ENCODE data around the gene PLK3.
"Not testable (repeated sequence)": the region's sequence is repeated elsewhere in the genome, so short reads cannot be mapped to it uniquely, and the experiment has no call there.

PLK3 gene

GRCh38 chr1:44810101-44810761, 10.1 kb downstream of the PLK3 start:
- DNase-seq: peak; percentile 41

DNA sequence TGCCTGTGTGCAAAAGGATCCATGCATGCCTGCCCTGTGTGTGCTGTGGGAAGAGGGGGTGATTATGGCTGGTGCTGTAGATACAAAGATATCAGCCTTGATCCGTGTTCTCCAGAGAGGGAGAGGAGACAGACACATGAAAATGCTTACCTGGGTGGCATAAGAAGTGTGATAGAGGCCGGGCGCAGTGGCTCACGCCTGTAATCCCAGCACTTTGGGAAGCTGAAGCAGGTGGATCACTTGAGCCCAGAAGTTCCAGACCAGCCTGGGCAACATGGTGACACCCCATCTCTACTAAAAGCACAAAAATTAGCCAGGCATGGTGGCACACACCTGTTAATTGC, 10.6 kb downstream of the PLK3 start:
- DNase-seq: not testable (repeated sequence)

DNA sequence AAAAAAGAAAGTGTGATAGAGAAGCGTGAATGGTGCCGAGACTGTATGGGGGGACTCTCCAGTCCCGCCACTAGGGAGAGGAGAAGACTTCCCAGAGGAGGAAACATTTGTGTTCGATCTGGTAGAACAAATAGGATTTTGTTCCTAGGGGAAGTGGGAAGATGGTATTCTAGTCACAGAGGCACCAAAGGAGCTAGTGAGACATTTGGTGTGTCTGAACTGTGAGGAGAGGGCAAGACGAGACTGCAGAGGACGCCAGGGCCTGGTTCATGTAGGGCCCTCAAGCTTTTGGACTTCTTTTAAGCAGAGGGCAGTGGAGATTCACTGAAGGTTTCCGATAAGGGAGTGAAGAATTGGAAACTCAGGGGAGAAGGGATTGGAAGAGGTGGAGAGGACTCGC, 11.1 kb downstream of the PLK3 start:
- no peak for DNase-seq

- DNase-seq: no peak
Measured at GRCh38 chr1:44812822-44813543, 12.8 kb downstream of the PLK3 start.

GRCh38 chr1:44815926-44816325, 15.7 kb downstream of the PLK3 start:
- DNase-seq: not testable (repeated sequence)

DNA sequence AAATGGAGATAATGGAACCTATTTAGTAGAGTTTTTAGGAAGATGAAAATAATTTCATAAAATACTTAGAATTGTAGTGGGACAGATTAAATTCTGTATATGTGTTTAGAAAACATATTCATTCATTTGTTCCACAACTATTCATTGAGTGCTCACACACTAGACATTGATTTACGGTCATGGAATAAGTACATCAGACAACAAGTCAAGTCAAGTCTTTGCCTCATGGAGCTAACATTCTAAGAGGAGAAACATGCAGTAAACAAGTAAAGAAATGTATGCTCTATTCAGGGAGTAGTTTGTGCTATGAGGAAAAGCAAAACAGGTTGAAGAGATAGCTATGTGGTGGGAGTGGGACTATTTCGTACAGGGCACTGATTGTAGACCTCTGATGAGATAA, 17.1 kb downstream of the PLK3 start:
- DNase-seq: no peak

- DNase-seq: no peak
Measured at GRCh38 chr1:44817771-44818495, 17.8 kb downstream of the PLK3 start.

DNA sequence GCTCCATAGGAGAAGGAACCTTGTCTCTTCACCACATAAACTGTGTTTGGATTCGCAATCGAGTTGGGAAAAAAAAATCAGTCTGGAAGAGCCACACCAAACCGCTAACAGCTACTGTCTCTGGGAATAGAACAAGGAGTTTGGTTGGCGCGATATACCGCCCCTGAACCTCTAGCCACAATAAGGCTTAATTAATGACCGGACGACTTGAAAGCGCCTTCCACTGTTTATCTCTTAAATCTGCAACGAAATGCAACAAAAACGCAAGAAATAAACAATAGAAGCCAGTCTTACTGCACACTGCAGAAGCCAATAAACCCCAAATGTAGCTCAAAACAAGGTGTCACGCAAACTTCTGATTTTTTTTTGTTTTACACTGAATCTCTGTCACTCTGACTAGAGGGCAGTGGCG, 19.0 kb downstream of the PLK3 start:
- no peak for DNase-seq

GRCh38 chr1:44819608-44820327, 19.6 kb downstream of the PLK3 start:
- DNase-seq: peak; percentile 97

- DNase-seq: no peak
Measured at GRCh38 chr1:44820328-44821239, 20.4 kb downstream of the PLK3 start.

- no peak for DNase-seq
Measured at GRCh38 chr1:44821240-44821715, 21.1 kb downstream of the PLK3 start.

DNA sequence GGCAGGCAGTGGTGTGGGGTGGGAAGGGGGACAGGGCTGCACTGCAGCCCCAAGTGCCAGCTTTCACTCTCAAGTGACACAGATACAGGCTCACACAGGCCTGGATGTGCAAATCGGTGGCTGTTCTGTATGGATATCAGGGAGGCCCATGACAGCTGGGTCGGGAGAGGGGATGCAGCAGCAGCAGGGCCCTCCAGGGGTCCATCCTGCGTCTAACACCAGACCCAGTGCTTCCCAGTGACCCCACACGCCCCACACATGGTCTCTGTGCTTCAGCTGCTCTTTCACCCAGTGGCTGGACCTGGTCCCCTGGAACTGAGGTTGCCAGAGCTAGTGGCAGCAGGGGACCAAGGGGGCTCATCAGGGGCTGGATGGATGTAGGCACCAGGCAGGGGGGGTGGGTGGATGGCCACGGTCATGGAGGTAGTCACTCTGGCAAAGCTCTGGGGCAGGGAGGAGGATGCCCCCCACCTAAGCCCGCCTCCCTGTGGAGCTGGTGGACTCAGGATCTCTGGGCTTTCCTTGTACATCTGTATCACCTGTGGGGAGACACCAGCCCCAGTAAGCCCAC, 22.0 kb downstream of the PLK3 start:
- DNase-seq: no peak

DNA sequence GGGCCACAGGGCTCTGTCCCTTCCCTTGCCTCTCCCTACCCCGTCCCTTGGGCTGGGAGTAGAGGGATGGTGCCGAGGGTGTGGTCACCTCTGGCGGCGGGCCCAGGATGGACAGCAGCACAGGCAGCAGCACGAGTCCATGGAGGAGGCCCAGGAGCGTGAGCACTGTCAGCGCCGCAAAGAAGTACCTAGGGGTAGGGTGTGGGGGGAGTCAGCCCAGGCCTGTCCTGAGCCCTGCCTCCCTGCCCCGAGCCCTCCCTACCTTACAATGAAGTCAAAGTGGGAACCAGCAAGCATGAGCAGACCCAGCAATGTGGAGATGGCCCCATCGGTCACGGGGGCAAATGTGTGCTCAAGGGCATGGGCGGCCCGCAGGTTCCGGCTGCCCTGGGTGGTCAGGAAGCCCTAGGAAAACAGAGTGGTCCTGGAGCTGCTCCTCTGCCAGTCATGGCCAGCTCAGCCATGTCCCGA, 22.8 kb downstream of the PLK3 start:
- no peak for DNase-seq

GRCh38 chr1:44824392-44824791, 24.2 kb downstream of the PLK3 start:
- DNase-seq: not testable (repeated sequence)

DNA sequence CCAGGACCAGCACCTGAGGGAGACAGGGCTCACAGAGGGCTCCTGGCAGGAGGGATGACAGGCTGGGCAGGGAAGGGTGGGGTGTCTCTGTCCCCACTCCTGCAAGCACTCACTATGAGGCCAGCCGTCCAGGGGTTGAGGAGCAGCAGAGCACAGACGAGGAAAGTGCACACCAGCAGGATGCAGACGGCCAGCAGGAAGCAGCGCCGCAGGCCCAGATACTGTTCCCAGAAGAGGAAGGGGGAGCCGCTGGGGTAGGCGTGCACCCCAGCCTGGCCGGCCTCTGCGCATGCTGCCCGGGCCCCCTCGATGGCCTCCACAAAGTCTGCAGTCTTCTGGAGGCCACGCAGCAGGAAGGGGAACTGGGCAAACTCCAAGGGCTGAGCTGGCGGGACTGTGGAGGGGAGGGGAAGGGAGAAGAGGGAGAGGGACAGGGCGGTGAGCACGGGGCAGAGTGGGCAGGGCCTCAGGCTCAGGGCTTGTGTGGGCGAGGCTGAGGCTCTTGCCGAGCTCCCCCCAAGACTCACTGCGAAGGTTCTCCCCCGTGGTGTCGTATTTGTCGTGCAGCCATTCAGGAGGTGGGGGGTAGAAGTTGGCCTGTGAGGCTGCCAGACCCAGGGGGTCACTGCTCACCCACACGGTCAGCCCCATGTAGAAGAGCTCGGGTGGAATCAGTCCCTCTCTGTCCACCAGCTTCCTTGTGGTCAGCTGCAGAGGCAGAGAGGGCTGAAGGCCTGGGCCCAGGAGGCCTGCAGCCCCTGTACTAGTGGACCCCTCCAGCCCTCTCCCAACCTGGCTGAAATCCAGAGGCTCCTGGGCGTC, 26.4 kb downstream of the PLK3 start:
- DNase-seq: no peak

- DNase-seq: no peak
Measured at GRCh38 chr1:44827197-44828002, 27.2 kb downstream of the PLK3 start.

DNA sequence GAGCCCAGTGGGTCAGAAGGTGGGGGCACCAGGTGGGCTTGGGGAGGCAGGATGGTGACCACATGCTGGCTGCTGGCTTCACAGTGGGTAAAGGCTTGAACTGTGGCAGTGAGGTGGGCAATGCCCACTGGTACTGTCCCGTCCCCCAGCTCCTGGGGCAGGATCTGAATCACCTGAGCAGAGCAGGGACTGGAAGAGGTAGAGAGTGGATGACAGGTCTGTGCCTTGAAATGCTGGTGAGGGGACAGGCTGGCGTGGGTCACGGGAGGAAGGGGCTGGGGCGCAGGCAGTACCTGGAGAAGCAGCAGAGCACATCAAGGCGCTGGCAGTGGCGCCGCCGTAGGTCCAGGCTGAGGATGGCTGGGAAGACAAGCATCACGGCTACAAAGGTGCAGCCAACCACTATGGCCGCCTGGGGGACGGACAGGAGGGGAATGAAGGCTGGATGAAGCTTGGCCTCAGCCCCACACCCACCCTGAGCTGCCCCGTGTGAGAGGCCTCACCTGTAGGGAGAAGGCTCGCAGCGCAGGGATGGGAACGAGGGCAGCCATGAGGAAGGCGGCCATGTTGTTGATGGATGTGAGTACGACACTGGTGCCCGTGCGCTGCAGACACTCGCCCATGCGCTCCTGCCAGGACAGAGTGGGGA, 27.9 kb downstream of the PLK3 start:
- no peak for DNase-seq

DNA sequence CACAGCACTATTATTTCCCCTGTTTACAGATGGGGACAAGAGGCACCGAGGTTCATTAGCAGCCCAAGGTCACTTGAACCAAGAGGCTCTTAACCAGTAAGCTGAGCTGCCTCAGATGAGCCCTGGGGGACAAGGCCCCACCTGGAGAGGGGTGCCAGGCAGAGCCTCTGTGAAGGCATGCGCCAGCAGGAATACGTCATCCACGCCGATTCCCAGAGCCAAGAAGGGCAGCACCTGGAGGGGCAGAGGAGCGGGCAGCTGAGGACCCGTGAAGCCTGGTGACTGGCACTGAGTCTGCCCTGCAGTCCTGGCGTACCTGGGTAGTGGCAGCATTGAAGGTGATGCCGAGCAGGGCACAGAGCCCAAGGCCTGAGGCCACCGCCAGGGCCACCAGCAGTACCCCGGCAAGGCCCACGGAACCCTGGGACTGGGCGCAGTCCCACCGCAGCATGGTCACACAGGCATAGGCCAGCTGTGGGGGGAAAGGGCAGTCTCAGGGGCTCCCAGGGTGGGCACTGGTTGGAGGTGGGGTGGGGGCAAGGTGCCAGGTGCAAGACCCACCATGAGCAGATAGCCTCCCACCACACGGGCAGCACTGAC, 28.8 kb downstream of the PLK3 start:
- DNase-seq: no peak

Data from EL (cell line).